Measurements from ENCODE around the gene ZC3H15.

GRCh38 chr2:186455613-186456012 is 30.4 kb upstream of the ZC3H15 start:
- TF ChIP-seq CEBPB (IDR thresholded peaks at IDR 0.05): no peak
- TF ChIP-seq, protein P1, sequence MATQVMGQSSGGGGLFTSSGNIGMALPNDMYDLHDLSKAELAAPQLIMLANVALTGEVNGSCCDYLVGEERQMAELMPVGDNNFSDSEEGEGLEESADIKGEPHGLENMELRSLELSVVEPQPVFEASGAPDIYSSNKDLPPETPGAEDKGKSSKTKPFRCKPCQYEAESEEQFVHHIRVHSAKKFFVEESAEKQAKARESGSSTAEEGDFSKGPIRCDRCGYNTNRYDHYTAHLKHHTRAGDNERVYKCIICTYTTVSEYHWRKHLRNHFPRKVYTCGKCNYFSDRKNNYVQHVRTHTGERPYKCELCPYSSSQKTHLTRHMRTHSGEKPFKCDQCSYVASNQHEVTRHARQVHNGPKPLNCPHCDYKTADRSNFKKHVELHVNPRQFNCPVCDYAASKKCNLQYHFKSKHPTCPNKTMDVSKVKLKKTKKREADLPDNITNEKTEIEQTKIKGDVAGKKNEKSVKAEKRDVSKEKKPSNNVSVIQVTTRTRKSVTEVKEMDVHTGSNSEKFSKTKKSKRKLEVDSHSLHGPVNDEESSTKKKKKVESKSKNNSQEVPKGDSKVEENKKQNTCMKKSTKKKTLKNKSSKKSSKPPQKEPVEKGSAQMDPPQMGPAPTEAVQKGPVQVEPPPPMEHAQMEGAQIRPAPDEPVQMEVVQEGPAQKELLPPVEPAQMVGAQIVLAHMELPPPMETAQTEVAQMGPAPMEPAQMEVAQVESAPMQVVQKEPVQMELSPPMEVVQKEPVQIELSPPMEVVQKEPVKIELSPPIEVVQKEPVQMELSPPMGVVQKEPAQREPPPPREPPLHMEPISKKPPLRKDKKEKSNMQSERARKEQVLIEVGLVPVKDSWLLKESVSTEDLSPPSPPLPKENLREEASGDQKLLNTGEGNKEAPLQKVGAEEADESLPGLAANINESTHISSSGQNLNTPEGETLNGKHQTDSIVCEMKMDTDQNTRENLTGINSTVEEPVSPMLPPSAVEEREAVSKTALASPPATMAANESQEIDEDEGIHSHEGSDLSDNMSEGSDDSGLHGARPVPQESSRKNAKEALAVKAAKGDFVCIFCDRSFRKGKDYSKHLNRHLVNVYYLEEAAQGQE (IDR thresholded peaks at IDR 0.05): no peak

Data from A549 (cell line).